CD4-positive, alpha-beta T cell (primary cell): ENCODE results near the gene HS6ST2. TPM values are rescaled to one million over a fixed set of nuclear protein-coding genes. Genes with fewer than 3 reads are reported as not detected.

Source experiments
- ATAC-seq: fragments of 200-7000 bp; cut with Tn5 transposase; one replicate; pipeline ENCODE4 v1.10.0; 2022; ENCODE audit warnings: mild to moderate bottlenecking; ENCODE audit not compliant: poor library complexity
- CTCF ChIA-PET: fragments of 350-600 bp; sonication (Branson Sonifier 250); formaldehyde crosslinking; loops from one replicate; lab custom pipeline; 2021; ENCODE audit warnings: antibody characterized with exemption, inconsistent platforms; lab: Charles Lee
- POLR2A ChIA-PET: fragments of 350-600 bp; sonication (Branson Sonifier 250); formaldehyde crosslinking; loops from one replicate; lab custom pipeline; 2021; ENCODE audit warnings: antibody characterized with exemption, inconsistent platforms; lab: Charles Lee
- DNase-seq, 14 experiments: peaks; one replicate each; pipeline ENCODE4 v3.0.0-alpha.2; 2013 to 2020; ENCODE audit warnings: mixed read lengths in 2 of 14
- H3K27ac ChIP-seq, 2 donors: one replicate each; pipeline versions ENCODE4 v1.5.1 to v1.7.0; 2013; ENCODE audit warnings: low read length in 2 of 2, low read depth in 1 of 2, mild to moderate bottlenecking in 1 of 2
- H3K27me3 ChIP-seq, 2 experiments: 1 replicate in 1 of 2; 2 replicates in 1 of 2; pipeline versions ENCODE4 v1.6.1 to v1.7.0; 2013; ENCODE audit warnings: low read length in 2 of 2, control low read depth in 1 of 2, mild to moderate bottlenecking in 1 of 2, moderate library complexity in 1 of 2; ENCODE audit not compliant: insufficient read depth in 2 of 2, control insufficient read depth in 1 of 2
- H3K36me3 ChIP-seq: one replicate; pipeline ENCODE4 v1.6.1; 2013; ENCODE audit warnings: low read length, control low read depth; ENCODE audit not compliant: insufficient read depth
- H3K4me1 ChIP-seq: one replicate; pipeline ENCODE4 v1.6.1; 2013; ENCODE audit warnings: low read length, control low read depth; ENCODE audit not compliant: insufficient read depth
- H3K4me3 ChIP-seq: one replicate; pipeline ENCODE4 v1.5.1; 2013; ENCODE audit warnings: mild to moderate bottlenecking, low read length, moderate library complexity
- H3K9me3 ChIP-seq, 2 experiments: 1 replicate in 1 of 2; 2 replicates in 1 of 2; pipeline versions ENCODE4 v1.6.1 to v1.7.0; 2013; ENCODE audit warnings: low read length in 2 of 2, mild to moderate bottlenecking in 2 of 2, control low read depth in 1 of 2, moderate library complexity in 1 of 2; ENCODE audit not compliant: control insufficient read depth in 1 of 2, insufficient read depth in 1 of 2
- H3K27ac Mint-ChIP-seq: one replicate; pipeline ENCODE4 v1.8.0; 2020; ENCODE audit warnings: mixed read lengths
- H3K27me3 Mint-ChIP-seq: one replicate; pipeline ENCODE4 v1.8.0; 2021; ENCODE audit warnings: mixed read lengths
- H3K36me3 Mint-ChIP-seq: one replicate; pipeline ENCODE4 v1.8.0; 2021; ENCODE audit warnings: low read depth, mixed read lengths
- H3K4me1 Mint-ChIP-seq: one replicate; pipeline ENCODE4 v1.8.0; 2021; ENCODE audit warnings: low read depth, mixed read lengths
- H3K4me3 Mint-ChIP-seq: one replicate; pipeline ENCODE4 v1.8.0; 2020; ENCODE audit warnings: mild to moderate bottlenecking, mixed read lengths
- H3K9me3 Mint-ChIP-seq: one replicate; pipeline ENCODE4 v1.8.0; 2020; ENCODE audit warnings: mixed read lengths
- CTCF ChIP-seq: fragments of 200-600 bp; IDR thresholded peaks from one replicate; pipeline ENCODE4 v1.8.0; 2022; ENCODE audit warnings: antibody characterized with exemption, mild to moderate bottlenecking
- intact Hi-C, 2 experiments: fragments of 100-400 bp; cut with DNase I in 1 of 2; cut with micrococcal nuclease in 1 of 2; formaldehyde crosslinking; loops; one replicate each; pipeline versions ENCODE4 v1.15.1 to v1.9.0; 2023 to 2025; cut with DNase I, micrococcal nuclease
- total RNA-seq, 174 experiments: library from RNA in 2 of 174; stranded (reverse) in 2 of 174; gene quantifications; one replicate each; pipeline ENCODE4 v1.2.3 and lab custom pipeline; 2021 to 2026

HS6ST2 gene
- total RNA-seq, 2 experiments from 2014 or later = not detected

GRCh38 chrX:132748268-132748667, 210.2 kb downstream of the HS6ST2 start:
- Mint-ChIP-seq H3K27ac (no peak overlapping the region), H3K36me3 (no peaks in the 10 kb centered on the region), H3K9me3 (no peaks in the 10 kb centered on the region), H3K27me3 (no peaks in the 10 kb centered on the region), H3K4me3 (no peak overlapping the region), H3K4me1 (no peaks in the 10 kb centered on the region)
- Histone ChIP-seq H3K36me3 (no peaks in the 10 kb centered on the region), H3K4me3 (no peak overlapping the region), H3K9me3 (no peaks in the 10 kb centered on the region), H3K27ac (no peak overlapping the region), H3K4me1 (no peaks in the 10 kb centered on the region), H3K27me3 (no peaks in the 10 kb centered on the region)
- CTCF ChIA-PET = no interaction called here
- DNase-seq = no peak
- intact Hi-C loops = no loop called here
- POLR2A ChIA-PET = no interaction called here
- ATAC-seq = no peak
- no peak for TF ChIP-seq CTCF

- ATAC-seq (no peak), DNase-seq (no peak)
- Histone ChIP-seq H3K27me3 (no peaks in the 10 kb centered on the region), H3K4me3 (no peak overlapping the region), H3K9me3 (no peaks in the 10 kb centered on the region), H3K27ac (no peak overlapping the region), H3K36me3 (no peaks in the 10 kb centered on the region), H3K4me1 (no peaks in the 10 kb centered on the region)
- no peaks in the 10 kb centered on the region for H3K27me3 Mint-ChIP-seq
- no peak overlapping the region for H3K27ac Mint-ChIP-seq
- ChIA-PET POLR2A (no interaction called here), CTCF (no interaction called here)
- H3K36me3 Mint-ChIP-seq = no peaks in the 10 kb centered on the region
- H3K4me3 Mint-ChIP-seq = no peak overlapping the region
- intact Hi-C loops = no loop called here
- TF ChIP-seq CTCF = no peak
- H3K9me3 Mint-ChIP-seq = no peaks in the 10 kb centered on the region
- no peaks in the 10 kb centered on the region for H3K4me1 Mint-ChIP-seq
Measured at GRCh38 chrX:132745593-132745992, 212.8 kb downstream of the HS6ST2 start.

DNA sequence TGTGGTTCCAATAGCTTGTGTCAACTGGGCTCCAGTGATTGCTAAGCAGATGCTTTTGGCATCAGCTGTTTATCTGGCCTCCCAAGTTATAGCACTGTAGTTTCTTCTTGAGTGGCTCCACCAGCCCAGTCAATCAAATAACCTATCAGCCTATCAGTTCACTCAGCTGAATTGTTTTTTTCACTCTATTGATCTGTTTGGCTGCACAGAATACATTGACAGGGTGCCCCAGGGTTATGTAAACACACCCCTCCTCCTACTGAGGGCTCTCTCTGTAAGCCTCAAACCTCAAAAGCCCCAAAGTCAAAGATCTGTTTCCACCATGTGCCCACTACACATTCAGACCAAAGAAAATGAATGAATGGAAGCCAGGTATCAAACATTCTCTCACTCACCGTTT, 214.0 kb downstream of the HS6ST2 start:
- DNase-seq (no peak), ATAC-seq (no peak)
- intact Hi-C loops = no loop called here
- TF ChIP-seq CTCF = no peak
- H3K4me1 ChIP-seq = no peaks in the 10 kb centered on the region
- Mint-ChIP-seq H3K27me3 (no peaks in the 10 kb centered on the region), H3K9me3 (no peaks in the 10 kb centered on the region), H3K4me1 (no peaks in the 10 kb centered on the region), H3K27ac (no peak overlapping the region), H3K36me3 (no peaks in the 10 kb centered on the region), H3K4me3 (no peak overlapping the region)
- ChIA-PET POLR2A (no interaction called here), CTCF (no interaction called here)
- H3K36me3 ChIP-seq = no peaks in the 10 kb centered on the region
- no peak overlapping the region for H3K4me3 ChIP-seq
- H3K9me3 ChIP-seq = no peaks in the 10 kb centered on the region
- H3K27ac ChIP-seq = no peak overlapping the region
- no peaks in the 10 kb centered on the region for H3K27me3 ChIP-seq
